HG02870 (cell line): ENCODE measurements around the gene ZNF780B.
"Not testable (repeated sequence)": the region's sequence is repeated elsewhere in the genome, so short reads cannot be mapped to it uniquely, and the experiment has no call there.

Experiments
- ATAC-seq: cut with Tn5 transposase; IDR thresholded peaks from one replicate; pipeline ENCODE4 v1.9.1; 2021; ENCODE audit warnings: mild to moderate bottlenecking, moderate library complexity; ENCODE audit not compliant: unreplicated experiment

Gene ZNF780B

GRCh38 chr19:40041718-40042117, 14.3 kb downstream of the ZNF780B start:
- not testable (repeated sequence) for ATAC-seq

GRCh38 chr19:40038047-40038446, 18.0 kb downstream of the ZNF780B start:
- ATAC-seq, result not testable (repeated sequence)

- ATAC-seq, result no peak
These were observed 20.0 kb downstream of the ZNF780B start for GRCh38 chr19:40035996-40036395.

GRCh38 chr19:40033989-40034560, 22.0 kb downstream of the ZNF780B start:
- ATAC-seq, result no peak

GRCh38 chr19:40026597-40026970, 29.4 kb downstream of the ZNF780B start:
- no peak for ATAC-seq

GRCh38 chr19:40025938-40026596, 30.0 kb downstream of the ZNF780B start:
- no peak for ATAC-seq

- no peak for ATAC-seq
These were observed 32.1 kb downstream of the ZNF780B start for GRCh38 chr19:40023969-40024368.

GRCh38 chr19:40013991-40014390, 42.0 kb downstream of the ZNF780B start:
- no peak for ATAC-seq

- no peak for ATAC-seq
These were observed 46.4 kb downstream of the ZNF780B start for GRCh38 chr19:40009674-40010073.

GRCh38 chr19:40006273-40006691, 49.7 kb downstream of the ZNF780B start:
- no peak for ATAC-seq

- ATAC-seq, result no peak
These were observed 50.2 kb downstream of the ZNF780B start for GRCh38 chr19:40005691-40006272.

- ATAC-seq, result no peak
These were observed 57.5 kb downstream of the ZNF780B start for GRCh38 chr19:39998501-39998900.

- no peak for ATAC-seq
These were observed 58.3 kb downstream of the ZNF780B start for GRCh38 chr19:39997638-39998216.

- peak; percentile 83 for ATAC-seq
These were observed 59.0 kb downstream of the ZNF780B start, which contains the start of gene ZNF546 for GRCh38 chr19:39996811-39997637. Gene ZNF546 (plus strand): TSS chr19:39997060. CDS start chr19:39998327, 1,267 bp downstream.

GRCh38 chr19:39996218-39996810, 59.7 kb downstream of the ZNF780B start:
- ATAC-seq, result peak; percentile 24

- no peak for ATAC-seq
These were observed 60.2 kb downstream of the ZNF780B start for GRCh38 chr19:39995794-39996193.

- no peak for ATAC-seq
These were observed 61.7 kb downstream of the ZNF780B start for GRCh38 chr19:39994361-39994760.

GRCh38 chr19:39993605-39994004, 62.4 kb downstream of the ZNF780B start:
- no peak for ATAC-seq

- no peak for ATAC-seq
These were observed 68.4 kb downstream of the ZNF780B start for GRCh38 chr19:39987596-39987995.

- ATAC-seq, result no peak
These were observed 68.9 kb downstream of the ZNF780B start for GRCh38 chr19:39987167-39987566.

GRCh38 chr19:39986643-39987042, 69.4 kb downstream of the ZNF780B start:
- no peak for ATAC-seq
